Endothelial cell of umbilical vein (primary cell): Measurements from ENCODE around the gene PPP1R9A.

Source experiments
- EZH2 ChIP-seq: IDR thresholded peaks from 2 replicates; pipeline ENCODE4 v1.6.1; 2012; ENCODE audit warnings: borderline replicate concordance, low read depth, mild to moderate bottlenecking, moderate library complexity, low read length, inconsistent platforms; ENCODE audit not compliant: severe bottlenecking
- FOS ChIP-seq: IDR thresholded peaks from 2 replicates; pipeline ENCODE4 v1.6.1; 2011; ENCODE audit warnings: mild to moderate bottlenecking, low read length, moderate library complexity, borderline replicate concordance; ENCODE audit not compliant: insufficient read depth
- GATA2 ChIP-seq: IDR thresholded peaks from 2 replicates; pipeline ENCODE4 v1.7.0; 2011; ENCODE audit warnings: low read depth, mild to moderate bottlenecking, moderate library complexity, mixed read lengths, low read length; ENCODE audit not compliant: insufficient read length, insufficient read depth
- MYC ChIP-seq: IDR thresholded peaks from one replicate; pipeline ENCODE4 v1.6.1; 2011; ENCODE audit warnings: mild to moderate bottlenecking, low read depth, low read length
- POLR2A ChIP-seq: IDR thresholded peaks from 2 replicates; pipeline ENCODE4 v1.6.1; 2012; ENCODE audit warnings: low read depth, mild to moderate bottlenecking, control low read depth, low read length
- POLR2AphosphoS5 ChIP-seq: IDR thresholded peaks from 2 replicates; pipeline ENCODE4 v1.6.1; 2012; ENCODE audit warnings: low read depth, mild to moderate bottlenecking, control low read depth, low read length, moderate library complexity; ENCODE audit not compliant: insufficient read depth
- TF ChIP-seq, protein P1 (sequence below), 2 donors: IDR thresholded peaks; 1 replicate in 1 of 2; 2 replicates in 1 of 2; pipeline ENCODE4 v1.5.1; 2011; ENCODE audit warnings: low read length in 2 of 2, mild to moderate bottlenecking in 2 of 2, moderate library complexity in 2 of 2, control low read depth in 1 of 2, inconsistent platforms in 1 of 2, low read depth in 1 of 2; ENCODE audit not compliant: insufficient read depth in 1 of 2; ENCODE audit errors: extremely low read depth in 1 of 2
- TF ChIP-seq, protein P2 (sequence below): IDR thresholded peaks from 2 replicates; pipeline ENCODE4 v1.6.1; 2011; ENCODE audit not compliant: insufficient read depth, insufficient read length

DNA sequence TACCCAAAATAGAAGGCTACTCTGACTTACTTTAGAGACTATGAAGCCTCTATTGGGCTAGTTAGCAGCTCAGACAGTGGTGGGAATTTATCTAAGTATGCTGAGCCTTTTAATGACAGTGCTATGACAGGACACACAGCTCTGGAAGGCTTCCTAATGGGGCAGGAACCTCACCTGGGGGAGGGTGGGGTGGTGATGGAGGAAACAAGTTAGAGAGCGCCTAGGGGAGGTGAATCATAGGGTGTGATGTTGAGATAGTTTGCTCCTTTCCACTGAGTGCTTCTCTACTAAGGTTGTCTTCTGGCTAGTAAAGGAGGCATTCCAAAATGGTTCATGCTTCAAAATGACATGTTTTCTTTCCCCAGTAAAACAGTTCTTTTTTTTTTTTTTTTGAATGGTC, 42.1 kb downstream of the PPP1R9A start:
- TF ChIP-seq GATA2 (no peak), POLR2AphosphoS5 (no peak), POLR2A (no peak), EZH2 (no peak), MYC (no peak), FOS (no peak)
- TF ChIP-seq, protein P1, sequence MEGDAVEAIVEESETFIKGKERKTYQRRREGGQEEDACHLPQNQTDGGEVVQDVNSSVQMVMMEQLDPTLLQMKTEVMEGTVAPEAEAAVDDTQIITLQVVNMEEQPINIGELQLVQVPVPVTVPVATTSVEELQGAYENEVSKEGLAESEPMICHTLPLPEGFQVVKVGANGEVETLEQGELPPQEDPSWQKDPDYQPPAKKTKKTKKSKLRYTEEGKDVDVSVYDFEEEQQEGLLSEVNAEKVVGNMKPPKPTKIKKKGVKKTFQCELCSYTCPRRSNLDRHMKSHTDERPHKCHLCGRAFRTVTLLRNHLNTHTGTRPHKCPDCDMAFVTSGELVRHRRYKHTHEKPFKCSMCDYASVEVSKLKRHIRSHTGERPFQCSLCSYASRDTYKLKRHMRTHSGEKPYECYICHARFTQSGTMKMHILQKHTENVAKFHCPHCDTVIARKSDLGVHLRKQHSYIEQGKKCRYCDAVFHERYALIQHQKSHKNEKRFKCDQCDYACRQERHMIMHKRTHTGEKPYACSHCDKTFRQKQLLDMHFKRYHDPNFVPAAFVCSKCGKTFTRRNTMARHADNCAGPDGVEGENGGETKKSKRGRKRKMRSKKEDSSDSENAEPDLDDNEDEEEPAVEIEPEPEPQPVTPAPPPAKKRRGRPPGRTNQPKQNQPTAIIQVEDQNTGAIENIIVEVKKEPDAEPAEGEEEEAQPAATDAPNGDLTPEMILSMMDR (IDR thresholded peaks at IDR 0.05; ENCODE audit: extremely low read depth in 1 of 2, insufficient read depth in 1 of 2, low read depth in 1 of 2, low read length in 2 of 2), result no peak
- TF ChIP-seq, protein P2, sequence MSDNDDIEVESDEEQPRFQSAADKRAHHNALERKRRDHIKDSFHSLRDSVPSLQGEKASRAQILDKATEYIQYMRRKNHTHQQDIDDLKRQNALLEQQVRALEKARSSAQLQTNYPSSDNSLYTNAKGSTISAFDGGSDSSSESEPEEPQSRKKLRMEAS, result no peak
